Heart right ventricle (tissue), 16 donors: Measurements from ENCODE around the gene SERPINB5. TPM values are rescaled to one million over a fixed set of nuclear protein-coding genes. Genes with fewer than 3 reads are reported as not detected.

ENCODE experiments used
- ATAC-seq, 8 donors: fragments of 200-7000 bp; cut with Tn5 transposase; one replicate each; pipeline ENCODE4 v1.9.1; 2020; ENCODE audit warnings: mild to moderate bottlenecking in 8 of 8, moderate library complexity in 8 of 8, moderate number of reproducible peaks in 1 of 8
- DNase-seq, 2 donors: peaks; one replicate each; pipeline ENCODE4 v3.0.0-alpha.2; 2020
- H3K27ac ChIP-seq, 10 donors: fragments of 200-600 bp; sonication (generic) in 2 of 10; one replicate each; pipeline versions ENCODE4 v1.5.0 to v1.8.0; 2020 to 2022; ENCODE audit warnings: mild to moderate bottlenecking in 3 of 10
- H3K27me3 ChIP-seq, 7 donors: fragments of 200-600 bp; one replicate each; pipeline ENCODE4 v1.8.0; 2021 to 2022; ENCODE audit warnings: mild to moderate bottlenecking in 2 of 7
- H3K36me3 ChIP-seq, 9 donors: fragments of 200-600 bp; sonication (generic) in 1 of 9; one replicate each; pipeline versions ENCODE4 v1.5.0 to v1.8.0; 2020 to 2022; ENCODE audit warnings: mild to moderate bottlenecking in 2 of 9
- H3K4me1 ChIP-seq, 9 donors: fragments of 200-600 bp; sonication (generic) in 1 of 9; one replicate each; pipeline versions ENCODE4 v1.5.0 to v1.8.0; 2020 to 2022; ENCODE audit warnings: mild to moderate bottlenecking in 4 of 9
- H3K4me3 ChIP-seq, 10 donors: fragments of 200-600 bp; sonication (generic) in 2 of 10; one replicate each; pipeline versions ENCODE4 v1.5.0 to v1.8.0; 2020 to 2022; ENCODE audit warnings: mild to moderate bottlenecking in 7 of 10, moderate library complexity in 2 of 10
- H3K9me3 ChIP-seq, 11 donors: fragments of 200-600 bp in 10 of 11; sonication (generic) in 2 of 11; one replicate each; pipeline versions ENCODE4 v1.5.0 to v1.8.0; 2013 to 2022; ENCODE audit warnings: mild to moderate bottlenecking in 2 of 11, control low read depth in 1 of 11, moderate library complexity in 1 of 11
- WGBS, 2 donors: extraction: QIAGEN DNeasy Blood & Tissue Kit; methylation state at CpG; one replicate each; pipeline ENCODE4 v1.1.7; 2013; ENCODE audit warnings: inconsistent platforms in 1 of 2; 5-methylcytosine and 5-hydroxymethylcytosine counted together
- intact Hi-C, 10 donors: fragments of 100-400 bp; cut with DNase I; formaldehyde crosslinking; loops; one replicate each; pipeline versions ENCODE4 v1.11.1 to v1.14.2; 2022
- polyA plus RNA-seq, 2 donors: library from polyadenylated mRNA; stranded (reverse); fragments of 200-250 nt; gene quantifications; one replicate each; pipeline ENCODE4 v1.2.3, GENCODE V29; 2013
- total RNA-seq, 10 donors: library from RNA; stranded (reverse); fragmentation: NEBNext Ultra II Directional in 3 of 10; extraction: Animal tissue kit (Norgen Biotek cat#: 25700) in 3 of 10; gene quantifications; one replicate each; pipeline versions ENCODE4 v1.2.1 to v1.2.4, GENCODE V29; 2021 to 2023
- TF ChIP-seq, protein P1 (sequence below), 9 donors: fragments of 200-600 bp; sonication (generic) in 2 of 9; IDR thresholded peaks; one replicate each; pipeline versions ENCODE4 v1.5.0 to v1.8.0; 2021 to 2022; ENCODE audit warnings: antibody characterized with exemption in 9 of 9, mild to moderate bottlenecking in 5 of 9, moderate library complexity in 1 of 9
- donor health status: Arrhythmogenic right ventricular cardiomyopathy.
- donor health status: ischemic (EF 13 %, LVEDD 7.1; RV severe dilation, severe dysfunction).
- donor health status: healthy with polysubstance abuse.
- donor health status: DM: no; HTN: yes; CAD: no.
- donor health status: DM: no; HTN: no; CAD: no.
- donor health status: ischemic (EF 25% LVEDD 6.9; RV normal size, moderate dysfunction).
- donor health status: ischemic (EF 25% LVEDD 5.7; RV mildly dilated, moderate dysfunction).
- donor health status: healthy.
- donor health status: DM: yes; HTN: yes; CAD: no.
- donor health status: Ischemic cardiomyopathy.
- donor health status: ischemic (EF 35%, LVEDD 5.7; RV mildly dilated, moderate dysfunction).
- donor health status: nonischemic (EF 11% LVEDD 7.7; RV severe dilation, severe dysfunction).
- donor health status: DM: yes; HTN: yes; CAD: no.
- donor health status: PGD.
- donor health status: ischemic (EF 29% LVEDD 5.4; RV normal size, mild dysfunction).
- donor health status: nonischemic (EF 23%, LVEDD 6.1; RV moderate dilation, normal function).

Gene SERPINB5
- total and polyA plus RNA-seq, 12 donors: 0.03 TPM; not detected in 11

DNA sequence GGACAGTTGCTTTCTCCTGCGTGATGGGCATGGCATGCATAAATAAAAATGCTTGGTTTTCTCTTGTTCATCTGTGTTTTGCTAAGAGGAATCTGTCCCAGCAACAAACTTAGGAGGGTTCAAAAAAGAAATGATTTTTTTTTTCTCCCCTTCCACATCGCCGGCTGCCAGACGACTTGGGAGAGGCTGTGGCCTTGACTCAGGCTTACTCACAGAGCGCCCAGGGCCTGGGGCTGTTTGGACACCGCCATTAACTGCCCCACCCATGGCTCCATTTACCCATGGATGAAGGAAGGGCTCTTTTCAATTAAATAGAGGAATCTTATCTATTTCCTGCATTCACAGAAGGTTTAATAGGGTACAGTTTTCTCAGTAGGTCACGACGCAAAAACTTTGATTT is 22.3 kb upstream of the SERPINB5 start:
- TF ChIP-seq, protein P1, sequence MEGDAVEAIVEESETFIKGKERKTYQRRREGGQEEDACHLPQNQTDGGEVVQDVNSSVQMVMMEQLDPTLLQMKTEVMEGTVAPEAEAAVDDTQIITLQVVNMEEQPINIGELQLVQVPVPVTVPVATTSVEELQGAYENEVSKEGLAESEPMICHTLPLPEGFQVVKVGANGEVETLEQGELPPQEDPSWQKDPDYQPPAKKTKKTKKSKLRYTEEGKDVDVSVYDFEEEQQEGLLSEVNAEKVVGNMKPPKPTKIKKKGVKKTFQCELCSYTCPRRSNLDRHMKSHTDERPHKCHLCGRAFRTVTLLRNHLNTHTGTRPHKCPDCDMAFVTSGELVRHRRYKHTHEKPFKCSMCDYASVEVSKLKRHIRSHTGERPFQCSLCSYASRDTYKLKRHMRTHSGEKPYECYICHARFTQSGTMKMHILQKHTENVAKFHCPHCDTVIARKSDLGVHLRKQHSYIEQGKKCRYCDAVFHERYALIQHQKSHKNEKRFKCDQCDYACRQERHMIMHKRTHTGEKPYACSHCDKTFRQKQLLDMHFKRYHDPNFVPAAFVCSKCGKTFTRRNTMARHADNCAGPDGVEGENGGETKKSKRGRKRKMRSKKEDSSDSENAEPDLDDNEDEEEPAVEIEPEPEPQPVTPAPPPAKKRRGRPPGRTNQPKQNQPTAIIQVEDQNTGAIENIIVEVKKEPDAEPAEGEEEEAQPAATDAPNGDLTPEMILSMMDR (IDR thresholded peaks at IDR 0.05): no peak
- Histone ChIP-seq H3K36me3 (no peaks in the 10 kb centered on the region), H3K4me3 (no peak overlapping the region), H3K4me1 (peaks cover 0 to 16% (median 6%) of the 10 kb centered on the region in 9 donors), H3K27me3 (no peaks in the 10 kb centered on the region), H3K27ac (no peak overlapping the region), H3K9me3 (no peaks in the 10 kb centered on the region)
- ATAC-seq: no peak
- no peak for DNase-seq
- 89% methylated on average over 8 of the region's 8 CpGs for WGBS, 2 donors
- intact Hi-C loops: no loop called here

DNA sequence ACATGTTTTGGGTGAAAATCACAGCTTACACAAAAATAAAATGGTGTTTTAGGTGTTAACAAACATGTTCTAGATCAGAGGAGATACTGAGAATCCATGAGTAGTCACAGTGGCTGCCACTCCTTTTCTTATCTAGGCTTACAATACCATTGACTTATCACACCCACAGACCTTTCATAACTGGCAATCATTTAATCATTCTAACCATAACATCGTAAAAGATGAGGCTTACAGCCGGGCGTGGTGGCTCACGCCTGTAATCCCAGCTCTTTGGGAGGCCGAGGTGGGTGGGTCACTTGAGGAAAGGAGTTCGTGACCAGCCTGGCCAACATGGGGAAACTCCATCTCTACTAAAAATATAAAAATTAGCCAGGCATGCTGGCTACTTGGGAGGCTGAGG is 18.8 kb upstream of the SERPINB5 start:
- no peak overlapping the region for H3K4me3 ChIP-seq
- ATAC-seq: no peak
- TF ChIP-seq, protein P1 (IDR thresholded peaks at IDR 0.05): no peak
- 88% methylated on average over 6 of the region's 6 CpGs for WGBS, 2 donors
- peaks cover 0 to 13% (median 0%) of the 10 kb centered on the region in 7 donors for H3K27me3 ChIP-seq
- H3K9me3 ChIP-seq: no peaks in the 10 kb centered on the region
- peaks cover 0 to 1% (median 0%) of the 10 kb centered on the region in 9 donors for H3K4me1 ChIP-seq
- no peak overlapping the region for H3K27ac ChIP-seq
- DNase-seq: no peak
- intact Hi-C loops: no loop called here
- H3K36me3 ChIP-seq: no peaks in the 10 kb centered on the region

DNA sequence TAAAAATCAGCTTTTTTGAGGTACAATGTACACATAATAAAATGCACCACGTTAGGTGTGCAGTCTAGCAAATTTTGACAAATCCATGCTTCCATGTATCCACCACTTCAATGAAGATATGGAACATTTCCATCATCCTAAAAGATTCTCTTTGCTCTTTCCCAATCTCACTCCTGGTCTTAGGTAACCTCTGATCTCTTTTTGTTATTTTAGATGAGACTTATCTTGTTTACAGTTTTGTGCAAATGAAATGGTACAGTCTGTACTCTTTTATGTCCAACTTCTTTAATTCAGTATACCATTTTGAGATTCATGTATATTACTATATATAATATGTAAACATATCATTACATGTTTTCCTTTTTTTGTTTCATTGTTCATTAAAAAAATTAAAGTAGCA is 16.3 kb upstream of the SERPINB5 start:
- no peak for ATAC-seq
- Histone ChIP-seq H3K27ac (no peak overlapping the region), H3K4me3 (no peak overlapping the region), H3K4me1 (no peaks in the 10 kb centered on the region), H3K9me3 (no peaks in the 10 kb centered on the region), H3K36me3 (no peaks in the 10 kb centered on the region), H3K27me3 (peaks cover 0 to 29% (median 0%) of the 10 kb centered on the region in 7 donors)
- TF ChIP-seq, protein P1 (IDR thresholded peaks at IDR 0.05): no peak
- 33 to 39% methylated on average over 1 of the region's 1 CpG for WGBS, 2 donors
- intact Hi-C loops: no loop called here
- no peak for DNase-seq

DNA sequence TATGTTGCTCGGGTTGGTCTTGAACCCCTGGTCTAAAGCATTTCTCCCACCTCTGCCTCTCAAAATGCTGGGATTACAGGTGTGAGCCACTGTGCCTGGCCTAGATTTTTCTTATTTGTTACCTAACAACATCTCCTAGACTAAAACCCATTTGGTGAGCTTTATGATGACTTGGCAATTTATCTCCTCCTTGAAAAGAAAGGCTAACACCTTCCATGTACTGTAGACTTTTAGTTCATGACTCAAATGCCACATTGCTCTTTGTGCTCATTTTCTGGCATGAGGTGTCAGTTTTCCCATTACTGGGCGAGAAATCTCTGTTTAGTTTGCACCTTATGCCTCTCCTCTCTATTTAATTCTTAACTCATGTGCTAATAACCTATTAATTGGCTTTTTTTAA is 12.3 kb upstream of the SERPINB5 start:
- intact Hi-C loops: no loop called here
- ATAC-seq (no peak), DNase-seq (no peak)
- no peaks in the 10 kb centered on the region for H3K9me3 ChIP-seq
- no peaks in the 10 kb centered on the region for H3K4me1 ChIP-seq
- H3K27ac ChIP-seq: no peak overlapping the region
- TF ChIP-seq, protein P1 (IDR thresholded peaks at IDR 0.05): no peak
- H3K4me3 ChIP-seq: no peak overlapping the region
- 89 to 93% methylated on average over 2 of the region's 2 CpGs for WGBS, 2 donors
- H3K36me3 ChIP-seq: no peaks in the 10 kb centered on the region
- peaks cover 0 to 29% (median 0%) of the 10 kb centered on the region in 7 donors for H3K27me3 ChIP-seq
